ENCODE results near the gene NDUFAF3.

DNA sequence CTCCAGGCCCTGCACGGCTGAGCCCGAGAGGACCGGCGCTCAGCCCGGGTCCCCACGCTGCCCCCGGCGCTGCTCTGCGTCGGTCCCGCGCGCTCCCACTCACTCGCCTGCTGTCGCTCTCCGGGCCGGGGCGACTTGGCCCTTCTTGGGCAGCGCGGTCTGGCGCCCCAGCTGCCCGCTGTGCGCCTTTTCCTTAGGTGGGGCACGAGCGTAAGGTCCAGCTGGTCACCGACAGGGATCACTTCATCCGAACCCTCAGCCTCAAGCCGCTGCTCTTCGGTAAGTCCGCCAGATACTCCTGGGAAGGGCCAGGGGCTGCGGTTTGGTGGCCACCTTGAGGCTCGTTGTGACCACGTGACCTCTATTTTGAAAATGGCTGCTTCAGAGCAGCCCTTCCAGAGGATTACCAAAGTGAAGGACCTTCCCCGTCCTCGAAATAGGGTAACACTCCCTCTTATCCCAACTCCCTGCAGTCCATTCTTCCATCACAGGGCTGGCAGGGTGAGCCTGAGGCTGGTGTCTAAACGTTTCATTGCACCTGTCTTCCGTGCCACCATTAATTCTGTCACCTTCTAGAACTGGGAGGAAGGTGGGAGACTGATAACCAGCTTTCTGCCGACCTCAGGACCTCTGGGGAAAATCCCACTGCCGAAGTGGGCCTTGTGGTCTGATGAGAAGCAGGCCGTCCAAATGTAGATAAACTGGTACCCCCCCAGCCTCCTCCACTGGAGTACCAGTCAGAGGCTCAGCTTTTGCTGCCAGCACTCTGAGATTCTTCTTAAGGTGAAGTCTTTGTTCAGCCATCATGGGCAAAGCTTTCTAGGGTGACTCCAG is 31.1 kb upstream of the NDUFAF3 start:
- TF ChIP-seq, protein P1, sequence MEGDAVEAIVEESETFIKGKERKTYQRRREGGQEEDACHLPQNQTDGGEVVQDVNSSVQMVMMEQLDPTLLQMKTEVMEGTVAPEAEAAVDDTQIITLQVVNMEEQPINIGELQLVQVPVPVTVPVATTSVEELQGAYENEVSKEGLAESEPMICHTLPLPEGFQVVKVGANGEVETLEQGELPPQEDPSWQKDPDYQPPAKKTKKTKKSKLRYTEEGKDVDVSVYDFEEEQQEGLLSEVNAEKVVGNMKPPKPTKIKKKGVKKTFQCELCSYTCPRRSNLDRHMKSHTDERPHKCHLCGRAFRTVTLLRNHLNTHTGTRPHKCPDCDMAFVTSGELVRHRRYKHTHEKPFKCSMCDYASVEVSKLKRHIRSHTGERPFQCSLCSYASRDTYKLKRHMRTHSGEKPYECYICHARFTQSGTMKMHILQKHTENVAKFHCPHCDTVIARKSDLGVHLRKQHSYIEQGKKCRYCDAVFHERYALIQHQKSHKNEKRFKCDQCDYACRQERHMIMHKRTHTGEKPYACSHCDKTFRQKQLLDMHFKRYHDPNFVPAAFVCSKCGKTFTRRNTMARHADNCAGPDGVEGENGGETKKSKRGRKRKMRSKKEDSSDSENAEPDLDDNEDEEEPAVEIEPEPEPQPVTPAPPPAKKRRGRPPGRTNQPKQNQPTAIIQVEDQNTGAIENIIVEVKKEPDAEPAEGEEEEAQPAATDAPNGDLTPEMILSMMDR (IDR thresholded peaks at IDR 0.05; ENCODE audit: poor library complexity) = no peak
- no peak for TF ChIP-seq EZH2phosphoT487 (IDR thresholded peaks at IDR 0.05; ENCODE audit: low read depth, severe bottlenecking, unreplicated experiment)
- TF ChIP-seq EZH2 (IDR thresholded peaks at IDR 0.05; ENCODE audit: borderline replicate concordance) = no peak

All from hepatocyte (in vitro differentiated cells).